IMR-90 (cell line): ENCODE measurements around the gene CCSER1. TPM values are rescaled to one million over a fixed set of nuclear protein-coding genes. Genes with fewer than 3 reads are reported as not detected.

ENCODE experiments used
- ATAC-seq: fragments of 200-7000 bp; cut with Tn5 transposase; 2 replicates; pipeline ENCODE4 v1.9.1; 2020; ENCODE audit warnings: low read depth, mild to moderate bottlenecking, moderate library complexity
- BruUV-seq: library from RNA; stranded (reverse); fragments of 400-500 nt; replicated peaks from 2 replicates; lab custom pipeline; 2021; lab: Mats Ljungman, UMichigan
- CTCF ChIA-PET: fragments of 300-600 bp; formaldehyde crosslinking; extraction: SDS; loops from one replicate; lab custom pipeline; 2021; ENCODE audit warnings: antibody characterized with exemption; lab: Yijun Ruan, JAX
- POLR2A ChIA-PET: fragments of 300-600 bp; sonication (Branson Sonifier 250); formaldehyde crosslinking; loops from one replicate; lab custom pipeline; 2022; ENCODE audit warnings: antibody characterized with exemption; ENCODE audit not compliant: unreplicated experiment; lab: Charles Lee
- DNase-seq: peaks from one replicate; pipeline ENCODE4 v3.0.0; 2013
- H2AFZ ChIP-seq: replicated peaks from 2 replicates; pipeline ENCODE3; 2013; ENCODE audit warnings: low read length, mild to moderate bottlenecking; ENCODE audit not compliant: poor library complexity
- H2AK5ac ChIP-seq: 2 replicates; pipeline ENCODE4 v1.6.1; 2013; ENCODE audit warnings: low read depth, low read length, inconsistent platforms
- H2AK9ac ChIP-seq: replicated peaks from 2 replicates; pipeline ENCODE3; 2013; ENCODE audit warnings: mild to moderate bottlenecking, low read depth, low read length, moderate library complexity; ENCODE audit not compliant: poor library complexity
- H2BK120ac ChIP-seq: 2 replicates; pipeline ENCODE4 v1.6.1; 2013; ENCODE audit warnings: low read depth, low read length, inconsistent platforms
- H2BK15ac ChIP-seq: 3 replicates; pipeline ENCODE4 v1.6.1; 2013; ENCODE audit warnings: low read depth, low read length, inconsistent platforms
- H2BK20ac ChIP-seq: 2 replicates; pipeline ENCODE4 v1.6.1; 2013; ENCODE audit warnings: low read depth, mild to moderate bottlenecking, inconsistent platforms, low read length, moderate library complexity
- H2BK5ac ChIP-seq: 2 replicates; pipeline ENCODE4 v1.6.1; 2013; ENCODE audit warnings: mild to moderate bottlenecking, low read depth, low read length, inconsistent platforms; ENCODE audit not compliant: poor library complexity, severe bottlenecking
- H3K14ac ChIP-seq: replicated peaks from 2 replicates; pipeline ENCODE4 v1.6.1; 2013; ENCODE audit warnings: low read depth, low read length, inconsistent platforms
- H3K18ac ChIP-seq: 2 replicates; pipeline ENCODE4 v1.6.1; 2013; ENCODE audit warnings: low read depth, low read length, control low read depth
- H3K23ac ChIP-seq: 2 replicates; pipeline ENCODE4 v1.6.1; 2013; ENCODE audit warnings: low read depth, low read length, inconsistent platforms
- H3K27ac ChIP-seq: 2 replicates; pipeline ENCODE4 v1.5.1; 2013; ENCODE audit warnings: mild to moderate bottlenecking, control low read depth, low read length; ENCODE audit not compliant: insufficient read depth
- H3K27me3 ChIP-seq: 2 replicates; pipeline ENCODE4 v1.6.1; 2013; ENCODE audit warnings: low read length; ENCODE audit not compliant: control insufficient read depth, insufficient read depth
- H3K36me3 ChIP-seq: 2 replicates; pipeline ENCODE4 v1.6.1; 2013; ENCODE audit warnings: low read length, mixed read lengths; ENCODE audit not compliant: control insufficient read depth, insufficient read depth
- H3K4ac ChIP-seq: 2 replicates; pipeline ENCODE4 v1.6.1; 2013; ENCODE audit warnings: low read depth, low read length, inconsistent platforms
- H3K4me1 ChIP-seq: 2 replicates; pipeline ENCODE4 v1.6.1; 2013; ENCODE audit warnings: low read length, mixed read lengths; ENCODE audit not compliant: control insufficient read depth, insufficient read depth
- H3K4me2 ChIP-seq: 2 replicates; pipeline ENCODE4 v1.6.1; 2013; ENCODE audit warnings: low read depth, mild to moderate bottlenecking, control low read depth, low read length, moderate library complexity
- H3K4me3 ChIP-seq: 2 replicates; pipeline ENCODE4 v1.5.1; 2013; ENCODE audit warnings: low read depth, mild to moderate bottlenecking, control low read depth, low read length, moderate library complexity; ENCODE audit not compliant: insufficient read depth
- H3K56ac ChIP-seq: 2 replicates; pipeline ENCODE4 v1.6.1; 2013; ENCODE audit warnings: low read length, inconsistent platforms; ENCODE audit not compliant: insufficient read depth; ENCODE audit errors: extremely low read depth
- H3K79me1 ChIP-seq, 2 experiments: 2 replicates each; pipeline ENCODE4 v1.6.1; 2013; ENCODE audit warnings: low read length in 2 of 2, inconsistent platforms in 1 of 2, low read depth in 1 of 2
- H3K9ac ChIP-seq: 2 replicates; pipeline ENCODE4 v1.6.1; 2013; ENCODE audit warnings: low read depth, low read length, control low read depth
- H3K9me1 ChIP-seq: 2 replicates; pipeline ENCODE4 v1.6.1; 2013; ENCODE audit warnings: low read length, inconsistent platforms; ENCODE audit not compliant: insufficient read depth
- H3K9me3 ChIP-seq: 2 replicates; pipeline ENCODE4 v1.6.1; 2013; ENCODE audit warnings: low read length; ENCODE audit not compliant: control insufficient read depth, insufficient read depth
- H4K20me1 ChIP-seq: 2 replicates; pipeline ENCODE4 v1.6.1; 2013; ENCODE audit warnings: low read length, inconsistent platforms; ENCODE audit not compliant: insufficient read depth
- H4K5ac ChIP-seq: 2 replicates; pipeline ENCODE4 v1.6.1; 2013; ENCODE audit warnings: mild to moderate bottlenecking, low read depth, low read length, control low read depth
- H4K8ac ChIP-seq, 2 experiments: 2 replicates each; pipeline ENCODE4 v1.6.1; 2013; ENCODE audit warnings: low read depth in 2 of 2, low read length in 2 of 2, control low read depth in 1 of 2, inconsistent platforms in 1 of 2
- H4K91ac ChIP-seq: 2 replicates; pipeline ENCODE4 v1.6.1; 2013; ENCODE audit warnings: low read depth, low read length, inconsistent platforms; ENCODE audit not compliant: insufficient read depth
- POLR2A ChIP-seq: IDR thresholded peaks from 2 replicates; pipeline ENCODE4 v1.6.1; 2012; ENCODE audit warnings: mild to moderate bottlenecking, low read depth, low read length
- WGBS, 2 experiments: methylation state at CpG; one replicate each; pipeline versions ENCODE4 v1.1.5 to v1.1.7; 2013; ENCODE audit warnings: missing lambda C conversion rate in 2 of 2; ENCODE audit not compliant: insufficient read length in 1 of 2; ENCODE audit errors: extremely low coverage in 2 of 2; 5-methylcytosine and 5-hydroxymethylcytosine counted together
- dilution Hi-C: fragments of 300-500 bp; cut with HindIII; formaldehyde crosslinking; loops from one replicate; pipeline ENCODE4 v1.14.3; 2018; ENCODE audit warnings: low sequenced_read_pairs; ENCODE audit not compliant: unreplicated experiment
- in situ Hi-C: fragments of 300-500 bp; cut with MboI; formaldehyde crosslinking; loops from 3 replicates; pipeline ENCODE4 v1.14.3; 2019; ENCODE audit warnings: low sequenced_read_pairs, inconsistent platforms, mixed read lengths
- intact Hi-C: fragments of 100-400 bp; cut with micrococcal nuclease; formaldehyde crosslinking; loops from 2 replicates; pipeline ENCODE4 v1.10.0; 2022
- polyA plus RNA-seq, 3 experiments: library from polyadenylated mRNA; depleted of rRNA; stranded (reverse); fragments of >200 nt; gene quantifications; 2 replicates each; pipeline ENCODE4 v1.2.3, GENCODE V29; 2012; ENCODE audit warnings: low replicate concordance in 1 of 3
- total RNA-seq: library from RNA; depleted of rRNA; stranded (reverse); fragments of >200 nt; gene quantifications from 2 replicates; pipeline ENCODE4 v1.2.3, GENCODE V29; 2012
- TF ChIP-seq, protein P1 (sequence below): fragments of 150-350 bp; IDR thresholded peaks from 2 replicates; pipeline ENCODE4 v1.6.1; 2017; ENCODE audit warnings: mild to moderate bottlenecking, antibody characterized with exemption, low read length, low read depth

CCSER1 gene
- total and polyA plus RNA-seq, 2 of the 4 experiments (the other 2 are of a cell fraction) = not detected

DNA sequence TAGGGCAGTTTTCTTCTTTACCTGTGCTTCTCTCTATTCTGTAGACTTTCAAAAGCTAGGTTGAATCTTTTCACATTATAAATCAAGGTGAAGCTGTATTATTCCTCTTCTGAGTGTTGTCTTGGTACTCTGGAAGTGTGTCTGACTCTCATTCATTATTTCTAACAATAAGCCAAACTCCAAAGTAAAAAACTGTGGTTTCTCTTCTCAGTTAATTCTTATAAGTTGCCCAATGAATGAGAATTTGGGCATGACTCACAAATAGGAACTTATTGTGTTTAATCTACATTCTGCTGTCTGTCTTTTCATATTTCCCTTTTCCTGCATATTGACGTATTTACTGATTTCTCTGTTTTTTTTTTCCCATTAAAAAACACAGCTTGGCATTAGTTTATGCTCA lies 714.5 kb downstream of the CCSER1 start:
- no peak for ATAC-seq
- H2BK5ac ChIP-seq = no peak overlapping the region
- no peak overlapping the region for H4K91ac ChIP-seq
- TF ChIP-seq POLR2A = no peak
- TF ChIP-seq, protein P1, sequence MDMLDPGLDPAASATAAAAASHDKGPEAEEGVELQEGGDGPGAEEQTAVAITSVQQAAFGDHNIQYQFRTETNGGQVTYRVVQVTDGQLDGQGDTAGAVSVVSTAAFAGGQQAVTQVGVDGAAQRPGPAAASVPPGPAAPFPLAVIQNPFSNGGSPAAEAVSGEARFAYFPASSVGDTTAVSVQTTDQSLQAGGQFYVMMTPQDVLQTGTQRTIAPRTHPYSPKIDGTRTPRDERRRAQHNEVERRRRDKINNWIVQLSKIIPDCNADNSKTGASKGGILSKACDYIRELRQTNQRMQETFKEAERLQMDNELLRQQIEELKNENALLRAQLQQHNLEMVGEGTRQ = no peak
- H3K79me1 ChIP-seq = no peaks in the 10 kb centered on the region
- no peak overlapping the region for H3K4me3 ChIP-seq
- H4K8ac ChIP-seq = no peak overlapping the region
- no peaks in the 10 kb centered on the region for H4K20me1 ChIP-seq
- no peak overlapping the region for H2BK20ac ChIP-seq
- no TSS peak for BruUV-seq
- no peak overlapping the region for H2AK5ac ChIP-seq
- H3K9me3 ChIP-seq = no peaks in the 10 kb centered on the region; the same call in 1 of the 2 replicates
- H2AK9ac ChIP-seq = no peak overlapping the region
- no peak overlapping the region for H3K27ac ChIP-seq
- no peak overlapping the region for H2BK15ac ChIP-seq
- H4K5ac ChIP-seq = no peak overlapping the region
- H3K4ac ChIP-seq = no peak overlapping the region
- in situ Hi-C loops (no loop called here), dilution Hi-C loops (no loop called here), intact Hi-C loops (no loop called here)
- WGBS, 2 experiments = no CpG with 5 or more reads among the region's 1 CpG
- H3K36me3 ChIP-seq = no peaks in the 10 kb centered on the region
- H3K4me2 ChIP-seq = no peak overlapping the region
- POLR2A ChIA-PET = no interaction called here
- no peaks in the 10 kb centered on the region for H3K9me1 ChIP-seq
- H2AFZ ChIP-seq = no peak overlapping the region
- CTCF ChIA-PET = no interaction called here
- no peak overlapping the region for H3K23ac ChIP-seq
- no peak for DNase-seq
- no peak overlapping the region for H3K18ac ChIP-seq
- no peak overlapping the region for H3K56ac ChIP-seq
- H3K4me1 ChIP-seq = no peaks in the 10 kb centered on the region
- no peaks in the 10 kb centered on the region for H3K27me3 ChIP-seq
- H3K9ac ChIP-seq = no peak overlapping the region
- no peak overlapping the region for H3K14ac ChIP-seq
- H2BK120ac ChIP-seq = no peak overlapping the region
